Measurements from ENCODE around the gene STPG1.

The STPG1 gene

DNA sequence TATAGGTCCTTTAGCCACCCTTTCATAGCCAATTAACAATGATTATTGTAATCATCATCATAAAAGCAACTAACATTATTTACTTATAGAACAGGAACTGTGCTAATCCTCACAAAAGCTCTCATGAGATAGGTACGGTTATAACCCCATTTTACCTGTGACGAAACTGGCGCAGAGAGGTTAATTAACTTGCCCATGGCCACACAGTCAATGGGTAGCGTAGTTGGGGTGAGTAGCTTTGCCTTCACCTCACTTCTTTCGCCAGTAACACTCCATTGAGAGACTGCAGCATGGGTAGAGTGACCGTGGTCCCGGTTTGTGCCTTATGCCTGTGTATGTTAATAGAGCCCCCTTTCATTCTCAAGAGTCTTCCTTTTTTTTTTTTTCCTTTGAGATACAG lies 12.3 kb upstream of the STPG1 start:
- DNase-seq: no peak

DNA sequence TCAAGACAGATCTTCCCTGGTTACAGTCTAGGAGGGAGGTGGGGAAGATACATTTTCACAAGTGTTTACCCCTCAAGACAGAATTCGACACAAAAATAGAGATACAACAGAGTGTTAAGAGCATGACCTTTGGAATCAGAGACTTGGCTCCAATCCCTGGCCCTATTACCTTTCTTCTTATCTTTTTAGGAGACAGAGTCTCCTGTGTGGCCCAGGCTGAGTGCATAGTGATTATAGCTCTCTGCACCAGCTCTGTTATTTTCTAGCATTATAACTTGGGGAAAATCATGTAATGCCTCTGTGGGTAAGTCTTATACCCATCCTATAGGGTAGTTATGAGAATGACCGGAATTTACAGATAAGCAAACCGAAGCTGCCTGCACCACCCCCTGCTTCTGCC lies 11.9 kb upstream of the STPG1 start:
- DNase-seq: no peak

DNA sequence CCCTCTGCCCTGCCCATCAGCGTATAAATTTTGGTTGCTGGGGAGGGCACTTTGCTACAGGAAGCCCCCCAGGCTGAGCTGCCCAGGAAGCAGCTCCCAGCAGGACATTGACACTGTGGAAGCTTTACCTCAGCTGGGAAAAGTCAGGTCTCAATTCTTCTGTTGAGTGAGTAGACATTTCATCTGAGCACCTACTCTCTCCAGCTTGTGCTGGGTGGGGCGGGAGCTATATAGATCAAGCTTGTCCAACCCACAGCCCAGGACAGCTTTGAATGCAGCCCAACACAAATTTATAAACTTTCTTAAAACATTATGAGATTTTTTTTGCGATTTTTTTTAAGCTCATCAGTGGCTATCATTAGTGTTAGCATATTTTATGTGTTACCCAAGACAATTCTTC lies 11.4 kb upstream of the STPG1 start:
- DNase-seq: no peak

DNA sequence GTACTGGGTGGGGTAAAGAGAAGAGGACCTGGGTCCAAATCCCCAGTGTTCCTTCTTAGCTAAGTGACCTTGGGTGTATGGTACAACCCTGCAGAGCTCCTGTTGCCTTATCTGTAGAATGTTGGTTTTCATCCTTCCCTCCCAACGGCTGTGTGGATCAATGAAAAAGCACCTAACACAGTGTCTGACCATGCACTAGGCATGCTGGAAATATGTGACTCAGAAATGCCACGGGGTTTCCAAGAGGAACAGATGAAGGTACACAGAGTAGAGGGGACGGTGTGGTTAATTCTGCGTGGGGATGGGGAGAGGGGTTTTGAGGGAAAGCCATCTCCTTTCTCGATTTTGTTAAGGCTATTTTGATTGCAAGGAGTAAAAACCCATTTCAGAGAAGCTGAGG lies 10.6 kb upstream of the STPG1 start:
- DNase-seq: no peak

DNA sequence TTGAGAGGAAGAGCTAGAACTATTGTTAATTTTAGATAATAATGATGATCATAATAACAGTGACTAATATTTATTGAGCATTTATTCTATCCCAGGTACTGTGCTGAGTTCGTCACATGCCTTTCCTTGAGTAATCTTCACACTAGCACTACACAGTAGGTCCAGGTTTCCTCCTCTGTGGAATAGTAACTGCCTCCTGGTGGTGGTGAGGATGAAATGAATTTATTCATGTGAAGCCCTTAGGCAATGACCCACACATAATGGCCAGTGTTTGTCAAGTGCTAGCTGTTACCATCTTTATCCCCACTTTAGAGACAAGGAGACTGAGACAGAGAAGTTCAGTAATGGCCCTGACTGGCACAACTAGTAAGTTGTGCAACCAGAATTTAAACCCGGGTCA lies 7.9 kb upstream of the STPG1 start:
- no peak for DNase-seq

DNA sequence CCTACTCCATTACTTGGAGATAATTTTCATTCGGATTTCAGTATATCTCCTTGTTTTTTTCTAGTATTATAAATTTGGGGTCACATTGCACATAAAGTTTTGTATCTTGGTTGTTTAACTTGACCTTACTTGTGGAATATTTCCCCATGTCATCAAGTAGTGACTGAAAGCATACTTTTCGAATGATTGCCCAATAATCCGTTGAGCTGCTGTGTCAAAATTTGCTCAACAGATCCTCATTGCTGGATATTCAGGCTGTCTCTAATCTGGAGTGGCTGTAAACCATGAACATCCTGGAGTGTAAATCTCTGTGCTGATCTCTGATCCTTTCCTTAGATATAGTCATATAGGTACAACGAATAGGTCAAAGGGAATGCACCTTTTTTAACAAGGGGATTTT lies 7.0 kb upstream of the STPG1 start:
- no peak for DNase-seq

DNA sequence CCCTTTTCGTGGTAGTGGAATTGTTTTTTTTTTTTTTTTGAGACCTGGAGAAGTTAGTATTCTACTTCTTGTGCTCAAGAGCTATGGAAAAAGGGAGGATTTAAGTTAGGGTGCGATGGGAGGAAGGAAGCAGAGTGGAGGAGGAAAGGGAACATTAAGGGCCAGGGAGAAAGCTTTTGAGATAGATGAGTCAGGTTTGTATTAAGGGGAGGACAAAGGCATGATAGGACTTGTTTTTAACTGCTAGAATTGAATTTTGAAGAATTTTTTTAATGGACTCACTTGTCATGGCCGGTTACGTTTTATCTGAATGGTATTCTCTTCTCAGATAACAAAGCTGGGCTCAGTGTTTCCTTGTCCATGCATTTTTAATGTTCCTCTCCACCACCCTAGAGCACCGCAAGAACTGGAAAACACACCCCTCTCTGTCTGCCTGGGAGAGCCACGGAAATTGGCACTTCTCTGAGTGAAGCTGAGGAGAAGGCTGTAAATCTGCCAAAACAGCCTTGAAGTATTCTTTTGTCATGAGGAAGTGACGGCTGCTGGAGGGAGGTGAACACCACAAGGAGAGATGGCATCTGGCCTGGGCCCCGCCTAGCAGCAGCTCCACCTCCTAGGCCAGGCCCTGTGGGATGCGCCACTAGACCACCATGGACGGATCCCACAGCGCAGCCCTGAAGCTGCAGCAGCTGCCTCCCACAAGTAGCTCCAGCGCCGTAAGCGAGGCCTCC lies 5.5 kb upstream of the STPG1 start:
- peak; percentile 72 for DNase-seq

DNA sequence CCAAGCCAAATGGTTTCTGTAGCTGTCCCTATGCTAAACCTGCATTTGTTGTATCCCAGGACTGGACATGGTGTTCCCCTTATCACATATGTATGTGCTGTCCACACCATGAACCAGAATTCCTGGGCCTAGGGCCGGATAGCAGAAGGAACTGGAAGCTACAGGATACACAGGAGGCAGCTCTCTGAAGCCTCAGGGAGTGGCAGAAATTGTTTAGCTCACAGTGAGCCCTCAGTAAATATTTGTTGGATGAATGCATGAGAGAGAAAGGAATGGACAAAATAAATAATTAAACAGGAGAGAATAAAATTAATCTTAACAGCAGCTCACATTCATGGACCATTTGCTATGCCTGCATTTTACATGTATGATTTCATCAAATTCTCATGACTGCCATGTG lies 4.1 kb upstream of the STPG1 start:
- DNase-seq: no peak

DNA sequence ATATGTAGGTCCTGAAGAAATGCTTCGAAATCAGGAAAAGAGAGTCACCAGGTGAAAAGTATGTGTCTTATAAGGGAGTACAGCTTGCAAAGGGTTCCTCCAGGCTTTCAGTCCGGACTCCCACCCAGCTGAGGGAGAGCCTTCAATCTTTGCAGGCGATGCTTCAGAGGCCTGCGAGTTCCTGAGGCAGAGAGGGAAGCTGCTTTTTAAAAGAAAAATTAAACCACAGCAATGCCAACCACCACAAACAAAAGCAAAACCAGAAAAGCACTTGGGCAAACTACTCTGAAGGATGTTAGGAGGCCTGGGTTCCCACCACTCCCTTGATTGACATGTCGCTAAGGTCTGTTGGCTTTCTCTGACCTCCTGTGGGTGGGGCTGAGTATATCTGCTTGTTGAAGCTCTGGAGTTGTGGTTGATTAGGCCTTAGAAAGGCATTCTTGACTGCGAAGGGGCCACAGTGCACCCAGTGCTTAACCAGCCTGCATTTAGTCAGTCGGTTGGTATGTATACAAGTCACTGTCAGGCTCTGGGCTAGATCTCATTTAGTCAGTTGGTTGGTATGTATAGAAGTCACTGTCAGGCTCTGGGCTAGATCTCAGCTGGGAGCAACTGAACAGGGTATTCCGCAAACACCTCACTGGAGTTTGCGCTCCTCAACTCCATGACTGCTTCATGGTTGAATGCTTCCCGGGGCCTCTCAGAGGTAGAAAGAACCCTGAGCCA lies 3.2 kb upstream of the STPG1 start:
- no peak for DNase-seq

DNA sequence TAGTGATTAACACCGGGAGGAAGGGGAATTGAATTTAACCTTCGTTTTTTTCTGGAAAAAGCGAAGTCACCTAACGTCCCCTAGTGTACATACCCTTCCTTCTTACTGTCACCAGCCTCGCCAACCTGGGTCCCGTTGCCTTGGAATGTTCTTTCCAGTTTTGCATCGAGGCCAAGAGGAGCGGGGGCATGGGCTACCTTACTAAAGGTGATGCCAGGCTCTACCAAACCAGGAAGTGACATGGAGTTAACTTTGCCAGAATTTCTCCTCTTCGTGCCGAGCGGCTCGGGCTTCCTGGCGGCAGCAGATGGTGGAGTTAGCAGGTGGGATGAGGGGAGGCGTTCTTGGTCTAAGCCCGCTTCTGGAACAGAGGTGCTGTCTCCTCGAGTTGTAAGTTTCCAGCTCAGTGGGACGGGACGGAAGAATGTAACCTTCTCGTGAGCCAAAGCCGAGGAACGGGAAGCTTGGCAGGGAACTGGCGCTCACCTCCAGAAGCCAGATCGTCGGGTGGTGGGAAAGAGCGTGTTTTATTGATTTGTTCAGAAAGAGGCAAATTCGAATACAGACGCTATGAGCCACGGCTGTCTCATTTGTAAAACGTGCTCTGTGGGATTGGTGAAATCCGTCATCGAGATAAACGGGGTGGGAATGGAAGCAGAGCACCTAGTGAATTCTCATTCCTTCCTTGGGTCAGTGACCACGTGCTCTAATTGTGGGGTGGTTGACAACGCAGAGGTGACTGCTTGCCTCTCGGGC lies 2.5 kb upstream of the STPG1 start:
- peak; percentile 26 for DNase-seq

DNA sequence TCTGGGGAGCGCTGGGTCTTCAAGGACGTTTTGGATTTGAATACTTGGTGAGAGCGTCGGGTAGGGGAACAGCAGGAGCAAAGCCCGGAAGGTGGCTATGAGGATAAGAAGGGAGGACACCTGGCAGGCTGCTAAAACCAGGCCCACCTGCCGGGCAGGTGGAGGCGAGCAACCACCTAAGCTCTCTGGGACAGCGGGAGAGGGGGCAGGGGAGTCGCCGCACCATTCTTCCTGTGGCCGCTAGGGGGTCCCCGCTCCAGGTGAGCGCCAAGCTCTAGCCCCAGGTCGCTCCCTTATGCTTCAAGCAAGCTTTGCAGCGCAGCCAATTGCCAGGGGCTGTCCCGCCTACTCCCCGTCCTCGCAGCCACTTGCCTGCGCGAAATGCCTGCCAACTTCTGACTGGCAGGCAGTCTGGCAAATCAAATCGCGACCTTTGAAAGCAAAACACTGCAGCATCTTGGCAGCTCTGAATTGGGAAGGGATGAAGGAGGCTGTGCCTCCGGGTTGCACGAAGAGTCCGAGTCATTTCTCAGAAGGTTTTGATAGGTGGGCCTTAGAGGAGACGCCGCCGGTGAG lies 1.8 kb upstream of the STPG1 start, which contains the start of gene NIPAL3:
Gene NIPAL3, plus strand, starts transcription at position 469 of the 576 bp plus-strand sequence. CDS start 3,746 bp downstream, outside the sequence.
- DNase-seq: peak; percentile 97

DNA sequence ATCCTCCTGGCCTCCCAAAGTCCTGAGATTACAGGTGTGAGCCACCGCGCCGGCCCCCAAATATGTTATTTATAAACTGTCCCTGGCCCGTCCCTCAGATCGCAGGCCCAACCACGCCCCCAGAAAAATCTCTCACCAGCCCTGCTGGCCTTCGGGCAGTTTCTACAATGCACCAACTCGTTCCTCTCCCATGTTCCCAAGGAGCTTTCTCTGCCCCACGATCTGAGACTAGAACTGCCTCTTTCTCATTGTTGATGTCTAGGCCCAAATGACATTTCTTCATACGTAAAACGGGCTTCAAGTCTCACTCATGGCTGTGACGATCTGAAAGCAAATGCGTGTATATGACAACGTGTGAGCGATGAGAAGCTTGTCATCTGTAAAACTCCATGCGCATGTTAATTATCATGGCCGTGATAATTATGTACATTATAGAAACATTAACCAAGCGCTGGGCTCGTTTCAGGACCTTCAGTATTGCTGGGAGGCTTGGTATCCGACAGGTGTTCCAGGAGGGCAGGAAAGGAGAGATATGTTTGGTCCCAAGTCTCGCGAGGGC lies 1.3 kb upstream of the STPG1 start:
- peak; percentile 42 for DNase-seq

DNA sequence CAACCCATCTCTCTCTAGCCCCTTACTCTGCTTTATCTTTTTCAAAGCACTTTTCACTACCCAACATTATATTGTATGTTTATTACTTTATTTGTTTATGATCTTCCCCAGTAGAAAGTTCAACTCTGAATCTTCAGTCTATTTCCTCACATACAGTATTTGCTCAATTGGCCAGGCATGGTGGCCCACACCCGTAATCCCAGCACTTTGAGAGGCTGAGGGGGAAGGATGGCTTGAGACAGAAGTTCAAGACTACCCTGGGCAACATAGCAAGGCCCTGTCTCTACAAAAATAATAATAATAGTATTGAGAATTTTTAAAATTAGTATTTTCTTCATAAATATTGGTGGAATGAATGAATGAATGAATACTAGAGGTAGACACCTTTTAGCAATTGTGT lies 1.2 kb downstream of the STPG1 start:
- DNase-seq: no peak

DNA sequence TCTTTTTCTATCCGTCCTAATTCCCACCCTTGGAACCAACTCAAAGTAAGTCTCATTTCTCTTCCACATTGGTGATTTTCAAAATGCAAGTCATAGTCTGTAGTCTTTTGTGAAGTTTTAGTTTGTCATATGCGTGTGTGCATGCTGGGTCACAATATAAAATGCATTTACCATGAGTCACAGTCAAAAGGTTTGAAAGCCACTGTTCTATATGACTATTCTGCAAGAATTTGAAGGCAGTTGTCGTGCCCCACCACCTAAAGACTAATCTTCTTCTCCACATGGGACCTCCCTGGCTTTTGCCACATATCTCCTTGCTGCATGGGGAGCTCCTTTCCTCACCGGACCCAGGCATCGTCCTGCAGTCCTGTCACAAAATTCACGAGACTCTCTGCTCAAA lies 1.6 kb downstream of the STPG1 start:
- no peak for DNase-seq

DNA sequence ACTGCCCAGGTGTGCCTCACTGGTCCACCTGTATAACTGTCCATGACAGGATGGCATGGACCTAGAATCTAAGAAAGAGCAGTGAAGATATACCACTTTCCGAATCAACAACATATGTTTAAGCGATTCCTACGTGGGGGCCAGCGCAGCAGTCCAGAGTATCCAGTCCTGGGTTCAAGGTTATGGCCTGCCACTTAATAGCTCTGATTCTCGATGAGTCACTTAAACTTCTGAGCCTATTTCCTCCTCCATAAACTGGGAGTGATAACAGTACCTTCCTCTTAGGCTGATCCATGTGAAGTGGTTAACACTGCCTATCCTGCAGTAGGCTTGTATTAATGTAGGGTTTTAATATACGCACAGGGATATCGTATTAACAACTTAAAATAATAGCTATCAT lies 2.8 kb downstream of the STPG1 start:
- DNase-seq: no peak

DNA sequence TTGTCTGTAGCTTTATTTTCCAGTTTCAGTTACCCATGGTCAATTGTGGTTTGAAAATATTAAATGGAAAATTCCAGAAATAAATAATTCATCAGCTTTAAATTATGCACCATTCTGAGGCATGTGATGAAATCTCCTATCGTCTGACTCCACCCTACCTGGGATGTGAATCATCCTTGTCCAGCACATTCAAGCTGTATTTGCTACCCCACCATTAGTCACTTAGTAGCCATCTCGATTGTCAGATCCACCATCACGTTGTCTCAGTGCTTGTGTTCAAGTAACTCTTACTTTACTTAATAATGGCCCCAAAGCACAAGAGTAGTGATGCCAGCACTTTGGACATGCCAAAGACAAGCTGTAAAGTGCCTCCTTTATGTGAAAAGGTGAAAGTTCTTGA lies 4.0 kb downstream of the STPG1 start:
- DNase-seq: no peak

DNA sequence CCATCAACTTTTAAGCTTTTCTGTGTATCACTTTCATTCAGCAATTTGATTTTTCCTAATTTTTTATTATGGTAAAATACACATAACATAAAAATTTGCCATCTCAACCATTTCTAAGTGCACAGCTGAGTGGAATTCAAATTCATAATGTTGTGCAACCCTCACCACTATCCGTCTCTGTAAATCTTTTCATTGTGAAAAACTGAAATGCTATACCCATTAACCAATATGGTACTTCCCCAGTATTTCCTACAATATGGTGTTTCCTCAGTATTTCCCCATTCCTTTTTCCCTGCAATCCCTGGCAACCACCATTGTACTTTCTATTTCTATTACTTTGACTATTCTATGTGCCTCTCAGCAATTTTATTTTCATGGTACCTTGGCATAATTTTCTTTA lies 6.8 kb downstream of the STPG1 start:
- no peak for DNase-seq

DNA sequence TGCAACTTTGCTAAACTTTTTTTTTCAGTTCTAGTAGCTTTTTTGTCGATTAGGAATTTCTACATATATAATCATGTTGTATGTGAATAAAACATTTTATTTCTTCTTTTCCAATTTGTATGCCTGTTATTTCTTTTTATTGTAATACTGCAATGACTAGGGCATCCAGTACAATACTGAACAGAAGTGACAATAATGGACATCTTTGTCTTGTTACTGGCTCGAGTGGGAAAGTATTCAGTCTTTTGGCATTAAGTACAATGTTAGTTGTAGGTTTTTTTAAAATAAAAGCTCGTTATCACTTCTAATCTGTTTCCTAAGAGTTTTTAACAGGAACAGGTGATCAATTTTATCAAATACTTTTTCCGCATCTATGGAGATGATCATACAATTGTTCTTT lies 9.8 kb downstream of the STPG1 start:
- peak; percentile 24 for DNase-seq

DNA sequence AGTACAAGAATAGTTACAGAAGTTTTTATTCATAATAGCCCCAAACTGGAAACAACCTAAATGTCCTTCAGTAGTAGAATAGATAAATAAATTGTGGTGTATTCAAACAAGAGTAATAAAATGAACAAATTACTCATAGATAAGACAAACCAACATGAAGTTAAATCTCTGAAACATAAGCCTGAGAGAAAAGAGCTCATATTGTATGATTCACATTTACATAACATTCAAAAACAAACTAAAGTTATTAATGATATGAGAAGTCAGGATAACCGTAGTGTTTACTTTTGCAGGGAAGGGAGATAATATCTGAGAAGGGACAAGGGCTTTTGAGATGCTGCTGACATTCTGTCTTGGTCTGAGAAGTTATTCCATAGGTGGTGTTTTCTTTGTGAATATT lies 13.5 kb downstream of the STPG1 start:
- no peak for DNase-seq

DNA sequence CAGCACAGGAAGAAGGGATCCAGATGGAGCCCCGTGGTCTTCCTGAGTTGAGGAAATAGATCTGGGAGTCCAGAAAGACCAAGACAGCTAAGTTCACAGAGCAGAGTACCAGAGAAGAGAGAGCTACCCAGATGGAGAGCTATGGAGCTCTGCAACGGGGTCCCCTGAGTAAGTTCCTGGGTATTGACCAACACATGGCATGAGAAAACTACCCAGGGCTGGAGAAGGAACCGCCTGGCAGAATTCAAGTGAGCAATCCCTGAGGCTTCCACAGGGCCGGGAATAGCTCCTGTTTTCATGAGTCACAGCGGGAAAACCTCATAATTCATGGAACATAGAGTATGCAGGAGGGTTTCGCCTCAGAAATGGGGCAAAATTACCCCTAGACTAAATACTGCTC lies 19.7 kb downstream of the STPG1 start:
- no peak for DNase-seq

DNA sequence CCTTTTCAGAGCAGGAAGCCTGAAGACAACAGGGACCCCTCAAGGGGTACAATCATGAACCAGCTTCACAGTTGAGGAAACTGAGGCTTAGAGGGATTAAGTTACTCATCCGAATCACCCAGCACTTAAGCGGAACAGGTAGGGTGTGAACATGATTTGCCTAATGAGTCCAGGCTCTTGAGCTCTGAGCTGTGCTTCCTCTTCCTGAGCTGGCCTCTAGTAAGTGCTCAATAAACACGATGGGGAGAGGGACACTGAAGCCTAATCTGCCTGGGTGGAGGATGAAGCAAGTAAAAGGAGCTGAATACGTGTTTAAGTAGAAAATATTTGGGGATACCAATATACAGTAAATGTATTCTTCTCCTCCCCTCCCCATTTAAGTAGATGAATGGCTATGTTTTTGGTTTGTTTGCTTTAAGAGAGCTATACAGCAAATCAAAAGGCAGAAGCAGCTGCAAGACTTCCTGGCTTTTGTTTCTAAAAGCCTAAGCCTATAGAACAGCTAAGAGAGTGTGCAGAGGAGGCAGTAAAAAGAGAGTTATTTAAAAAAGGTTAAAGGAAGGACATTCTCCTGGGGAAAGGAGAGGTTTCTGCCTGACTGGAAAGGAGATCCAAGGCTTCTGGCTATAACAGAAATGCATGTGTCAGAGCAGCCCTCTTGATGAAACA lies 20.5 kb downstream of the STPG1 start:
- DNase-seq: no peak

DNA sequence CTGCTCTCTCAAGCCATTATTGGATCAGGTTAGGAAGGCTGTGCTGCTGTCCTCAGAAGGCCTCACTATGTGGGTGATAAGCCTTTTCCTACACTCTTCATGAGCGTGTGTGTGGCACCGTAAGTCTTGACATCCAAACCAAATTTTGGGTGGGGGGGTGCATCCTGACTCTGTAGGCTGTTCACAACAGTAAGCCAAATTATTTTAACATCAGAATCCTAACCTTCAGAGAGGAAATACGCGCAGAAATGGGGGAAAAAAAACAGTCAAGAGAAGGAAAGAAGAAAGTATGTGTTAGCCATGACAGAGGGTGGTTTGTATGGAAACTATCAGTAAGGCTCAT lies 21.0 kb downstream of the STPG1 start:
- no peak for DNase-seq
